UCSD-AML1 (cell line): ENCODE results near the gene CCDC185.
"Not testable (repeated sequence)": the region's sequence is repeated elsewhere in the genome, so short reads cannot be mapped to it uniquely, and the experiment has no call there.

Experiments
- DNase-seq: peaks from one replicate; lab custom pipeline; 2025; ENCODE audit not compliant: unreplicated experiment; lab: John Stamatoyannopoulos, UW

The CCDC185 gene

GRCh38 chr1:223394242-223394641, 1.0 kb downstream of the CCDC185 start:
- DNase-seq, result no peak

- no peak for DNase-seq
Measured at GRCh38 chr1:223394706-223395105, 1.5 kb downstream of the CCDC185 start.

GRCh38 chr1:223399393-223399792, 6.2 kb downstream of the CCDC185 start:
- not testable (repeated sequence) for DNase-seq

- DNase-seq, result no peak
Measured at GRCh38 chr1:223401873-223402789, 8.9 kb downstream of the CCDC185 start.

- no peak for DNase-seq
Measured at GRCh38 chr1:223402790-223403142, 9.6 kb downstream of the CCDC185 start.

GRCh38 chr1:223403184-223403815, 10.1 kb downstream of the CCDC185 start:
- no peak for DNase-seq

GRCh38 chr1:223405507-223405906, 12.3 kb downstream of the CCDC185 start:
- no peak for DNase-seq

- no peak for DNase-seq
Measured at GRCh38 chr1:223410036-223410435, 16.8 kb downstream of the CCDC185 start.

- DNase-seq, result no peak
Measured at GRCh38 chr1:223411309-223411708, 18.1 kb downstream of the CCDC185 start.

- no peak for DNase-seq
Measured at GRCh38 chr1:223411710-223412109, 18.5 kb downstream of the CCDC185 start.

- no peak for DNase-seq
Measured at GRCh38 chr1:223413216-223413615, 20.0 kb downstream of the CCDC185 start.

- no peak for DNase-seq
Measured at GRCh38 chr1:223417444-223417843, 24.2 kb downstream of the CCDC185 start.

GRCh38 chr1:223417903-223418663, 24.9 kb downstream of the CCDC185 start:
- DNase-seq, result no peak

GRCh38 chr1:223419115-223419514, 25.9 kb downstream of the CCDC185 start:
- no peak for DNase-seq

GRCh38 chr1:223419561-223419960, 26.3 kb downstream of the CCDC185 start:
- DNase-seq, result no peak

- DNase-seq, result no peak
Measured at GRCh38 chr1:223421025-223421424, 27.8 kb downstream of the CCDC185 start.

- no peak for DNase-seq
Measured at GRCh38 chr1:223421676-223422075, 28.5 kb downstream of the CCDC185 start.

- DNase-seq, result no peak
Measured at GRCh38 chr1:223422911-223423310, 29.7 kb downstream of the CCDC185 start.

- DNase-seq, result no peak
Measured at GRCh38 chr1:223423641-223424233, 30.5 kb downstream of the CCDC185 start.

- no peak for DNase-seq
Measured at GRCh38 chr1:223425550-223425949, 32.3 kb downstream of the CCDC185 start.

- DNase-seq, result no peak
Measured at GRCh38 chr1:223426936-223427335, 33.7 kb downstream of the CCDC185 start.
